PC-3 (cell line): Measurements from ENCODE around the gene PLA2G2D. TPM values are rescaled to one million over a fixed set of nuclear protein-coding genes. Genes with fewer than 3 reads are reported as not detected.

Experiments
- ATAC-seq: fragments of 200-7000 bp; cut with Tn5 transposase; 2 replicates; pipeline ENCODE4 v1.9.1; 2020; ENCODE audit warnings: mild to moderate bottlenecking, moderate library complexity
- BruUV-seq: library from RNA; stranded (reverse); fragments of 400-500 nt; replicated peaks from 2 replicates; lab custom pipeline; 2021; lab: Mats Ljungman, UMichigan
- CTCF ChIA-PET: fragments of 300-600 bp; sonication (Branson Sonifier 250); formaldehyde crosslinking; loops from one replicate; lab custom pipeline; 2022; ENCODE audit warnings: antibody characterized with exemption; lab: Charles Lee
- POLR2A ChIA-PET: fragments of 300-600 bp; sonication (Branson Sonifier 250); formaldehyde crosslinking; loops from one replicate; lab custom pipeline; 2022; ENCODE audit warnings: antibody characterized with exemption; ENCODE audit not compliant: unreplicated experiment; lab: Charles Lee
- DNase-seq: peaks from one replicate; pipeline ENCODE4 v3.0.0-alpha.2; 2015
- H2AFZ ChIP-seq: fragments of 300-600 bp; sonication (generic); 2 replicates; pipeline ENCODE4 v1.6.0; 2016; ENCODE audit warnings: antibody characterized with exemption, low read length
- H3F3A ChIP-seq: fragments of 300-600 bp; sonication (generic); one replicate; pipeline ENCODE4 v1.6.0; 2017; ENCODE audit warnings: antibody characterized with exemption, low read length, control low read depth, mild to moderate bottlenecking; ENCODE audit not compliant: unreplicated experiment
- H3K27ac ChIP-seq: fragments of 300-600 bp; sonication (generic); 2 replicates; pipeline ENCODE4 v1.5.1; 2016; ENCODE audit warnings: mild to moderate bottlenecking, low read length
- H3K27me3 ChIP-seq: fragments of 300-600 bp; sonication (generic); 2 replicates; pipeline ENCODE4 v1.6.1; 2016; ENCODE audit warnings: low read length, mixed read lengths
- H3K36me3 ChIP-seq: fragments of 300-600 bp; sonication (generic); 2 replicates; pipeline ENCODE4 v1.6.1; 2016; ENCODE audit warnings: low read depth, mixed run types, low read length, mixed read lengths
- H3K4me1 ChIP-seq: fragments of 300-600 bp; sonication (generic); 2 replicates; pipeline ENCODE4 v1.5.1; 2016; ENCODE audit warnings: low read length; ENCODE audit not compliant: insufficient read depth
- H3K4me2 ChIP-seq: fragments of 300-600 bp; sonication (generic); 2 replicates; pipeline ENCODE4 v1.6.0; 2016; ENCODE audit warnings: low read length
- H3K4me3 ChIP-seq: fragments of 300-600 bp; sonication (generic); 2 replicates; pipeline ENCODE4 v1.5.1; 2016; ENCODE audit warnings: mild to moderate bottlenecking, low read length, mixed read lengths
- H3K79me2 ChIP-seq: fragments of 300-600 bp; sonication (generic); 2 replicates; pipeline ENCODE4 v1.6.1; 2017; ENCODE audit warnings: low read length, mixed read lengths
- H3K9ac ChIP-seq: fragments of 300-600 bp; sonication (generic); 2 replicates; pipeline ENCODE4 v1.6.0; 2016; ENCODE audit warnings: mild to moderate bottlenecking, low read length
- H3K9me2 ChIP-seq: fragments of 300-600 bp; sonication (generic); replicated peaks from 2 replicates; pipeline ENCODE4 v1.6.1; 2016; ENCODE audit warnings: mixed run types, low read length, mixed read lengths
- H3K9me3 ChIP-seq: fragments of 300-600 bp; sonication (generic); 2 replicates; pipeline ENCODE4 v1.6.1; 2016; ENCODE audit warnings: low read length, mixed read lengths
- H4K20me1 ChIP-seq: fragments of 300-600 bp; sonication (generic); 2 replicates; pipeline ENCODE4 v1.6.1; 2016; ENCODE audit warnings: low read length, mixed read lengths
- EZH2 ChIP-seq: fragments of 300-600 bp; sonication (generic); IDR thresholded peaks from one replicate; pipeline ENCODE4 v1.6.1; 2017; ENCODE audit warnings: antibody characterized with exemption, mild to moderate bottlenecking, low read length; ENCODE audit not compliant: unreplicated experiment
- EZH2phosphoT487 ChIP-seq: fragments of 300-600 bp; sonication (generic); IDR thresholded peaks from 2 replicates; pipeline ENCODE4 v1.6.1; 2018; ENCODE audit warnings: mild to moderate bottlenecking, antibody characterized with exemption, low read length, borderline replicate concordance
- intact Hi-C: fragments of 100-400 bp; cut with micrococcal nuclease; formaldehyde crosslinking; loops from 2 replicates; pipeline ENCODE4 v1.9.0; 2023
- total RNA-seq: library from RNA; depleted of rRNA; stranded (reverse); fragments of >200 nt; gene quantifications from 2 replicates; pipeline ENCODE4 v1.2.3, GENCODE V29; 2014
- TF ChIP-seq, protein P1 (sequence below): fragments of 300-600 bp; sonication (generic); conservative IDR thresholded peaks from 2 replicates; pipeline ENCODE4 v1.5.1; 2017; ENCODE audit warnings: antibody characterized with exemption, low read depth, mild to moderate bottlenecking, low read length

Gene PLA2G2D
- total RNA-seq, 1 experiment from 2014 or later, result not detected

DNA sequence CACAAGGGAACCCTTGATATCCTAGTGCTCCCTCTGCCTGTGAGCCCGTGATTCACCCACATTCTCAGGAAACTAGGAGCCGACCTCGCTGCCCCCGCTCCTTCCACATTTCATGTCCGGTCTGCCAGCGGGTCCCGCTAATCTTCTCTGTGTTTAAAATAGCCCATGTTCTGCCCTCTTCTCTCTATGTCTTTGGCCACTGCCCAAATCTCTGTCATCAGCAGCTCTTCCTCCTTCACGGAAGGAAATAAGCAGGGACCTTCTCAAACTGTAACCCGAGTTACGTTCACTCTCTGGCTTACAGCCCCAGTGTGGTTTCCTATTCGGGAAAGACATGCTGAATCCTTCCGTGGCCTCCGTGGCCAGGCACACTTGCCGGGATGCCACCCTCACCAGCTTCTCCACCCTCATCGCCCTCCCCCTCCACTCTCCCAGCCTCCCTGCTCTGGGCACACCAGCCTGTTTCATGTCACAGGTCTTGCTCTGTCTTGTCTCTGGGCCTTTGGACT lies 45.4 kb upstream of the PLA2G2D start:
- H3K9ac ChIP-seq, result no peak overlapping the region
- H3K27me3 ChIP-seq, result no peaks in the 10 kb centered on the region
- H4K20me1 ChIP-seq, result no peaks in the 10 kb centered on the region
- peak overlapping the region; percentile 89; the same call in 1 of the 2 replicates for H3K27ac ChIP-seq
- intact Hi-C loops, result no loop called here
- no peaks in the 10 kb centered on the region for H3F3A ChIP-seq
- H3K9me2 ChIP-seq, result no peaks in the 10 kb centered on the region
- 0 out of 2 replicates have a peak, but pooled peaks cover 2% of the 10 kb centered on the region for H3K36me3 ChIP-seq
- TF ChIP-seq, protein P1, sequence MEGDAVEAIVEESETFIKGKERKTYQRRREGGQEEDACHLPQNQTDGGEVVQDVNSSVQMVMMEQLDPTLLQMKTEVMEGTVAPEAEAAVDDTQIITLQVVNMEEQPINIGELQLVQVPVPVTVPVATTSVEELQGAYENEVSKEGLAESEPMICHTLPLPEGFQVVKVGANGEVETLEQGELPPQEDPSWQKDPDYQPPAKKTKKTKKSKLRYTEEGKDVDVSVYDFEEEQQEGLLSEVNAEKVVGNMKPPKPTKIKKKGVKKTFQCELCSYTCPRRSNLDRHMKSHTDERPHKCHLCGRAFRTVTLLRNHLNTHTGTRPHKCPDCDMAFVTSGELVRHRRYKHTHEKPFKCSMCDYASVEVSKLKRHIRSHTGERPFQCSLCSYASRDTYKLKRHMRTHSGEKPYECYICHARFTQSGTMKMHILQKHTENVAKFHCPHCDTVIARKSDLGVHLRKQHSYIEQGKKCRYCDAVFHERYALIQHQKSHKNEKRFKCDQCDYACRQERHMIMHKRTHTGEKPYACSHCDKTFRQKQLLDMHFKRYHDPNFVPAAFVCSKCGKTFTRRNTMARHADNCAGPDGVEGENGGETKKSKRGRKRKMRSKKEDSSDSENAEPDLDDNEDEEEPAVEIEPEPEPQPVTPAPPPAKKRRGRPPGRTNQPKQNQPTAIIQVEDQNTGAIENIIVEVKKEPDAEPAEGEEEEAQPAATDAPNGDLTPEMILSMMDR, result no peak
- TF ChIP-seq EZH2 (no peak), EZH2phosphoT487 (no peak)
- peaks cover 14% of the 10 kb centered on the region for H3K9me3 ChIP-seq
- POLR2A ChIA-PET, result no interaction called here
- CTCF ChIA-PET, result interaction anchor here (1.1 to 1.7 kb wide), 2 partner anchors 48 to 190 kb away, joined by 5 to 25 read pairs; no protein-coding TSS in a partner anchor
- peaks cover 23% of the 10 kb centered on the region for H3K4me1 ChIP-seq
- no peak overlapping the region for H3K4me3 ChIP-seq
- H2AFZ ChIP-seq, result no peak overlapping the region
- H3K79me2 ChIP-seq, result no peaks in the 10 kb centered on the region
- no TSS peak for BruUV-seq
- ATAC-seq (no peak), DNase-seq (no peak)
- no peak overlapping the region for H3K4me2 ChIP-seq

DNA sequence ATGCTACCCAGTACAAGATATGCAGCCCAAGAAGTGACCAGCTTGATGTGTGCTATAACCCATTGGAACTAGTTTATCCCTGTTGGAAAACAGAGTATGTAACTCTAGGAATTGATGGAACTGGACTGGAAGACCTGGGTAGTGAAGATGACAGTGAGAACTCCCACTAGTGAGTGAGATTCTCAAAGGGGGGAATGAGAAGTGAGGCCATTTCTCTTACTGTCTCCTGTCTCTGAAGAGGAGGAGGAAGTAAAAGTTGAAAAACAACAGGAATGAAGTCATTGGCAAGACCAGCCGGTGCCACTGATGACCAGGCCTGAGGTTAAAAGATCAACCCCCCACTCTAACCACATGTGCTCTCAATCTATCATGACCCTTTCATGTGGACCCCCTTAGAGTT lies 40.7 kb upstream of the PLA2G2D start:
- H2AFZ ChIP-seq, result no peak overlapping the region
- H3F3A ChIP-seq, result no peaks in the 10 kb centered on the region
- no peak overlapping the region for H3K27ac ChIP-seq
- no peak overlapping the region for H3K9ac ChIP-seq
- no peaks in the 10 kb centered on the region for H3K27me3 ChIP-seq
- no peaks in the 10 kb centered on the region for H4K20me1 ChIP-seq
- DNase-seq (no peak), ATAC-seq (no peak)
- H3K36me3 ChIP-seq, result 0 out of 2 replicates have a peak, but pooled peaks cover 5% of the 10 kb centered on the region
- H3K4me3 ChIP-seq, result no peak overlapping the region
- CTCF ChIA-PET, result no interaction called here
- H3K4me1 ChIP-seq, result peaks cover 9% of the 10 kb centered on the region; the same call in 1 of the 2 replicates
- TF ChIP-seq, protein P1, result no peak
- no peak for TF ChIP-seq EZH2
- TF ChIP-seq EZH2phosphoT487, result no peak
- POLR2A ChIA-PET, result no interaction called here
- H3K9me3 ChIP-seq, result peaks cover 18% of the 10 kb centered on the region
- intact Hi-C loops, result no loop called here
- H3K79me2 ChIP-seq, result no peaks in the 10 kb centered on the region
- BruUV-seq, result no TSS peak
- no peaks in the 10 kb centered on the region for H3K9me2 ChIP-seq
- no peak overlapping the region for H3K4me2 ChIP-seq
